ENCODE results near the gene SPDEF. TPM values are rescaled to one million over a fixed set of nuclear protein-coding genes. Genes with fewer than 3 reads are reported as not detected.

Gene SPDEF
- total RNA-seq (2022; extraction: Qiagen RNA extraction) = 1.4 to 2.4 TPM (median 1.9 TPM) in 5 replicates

DNA sequence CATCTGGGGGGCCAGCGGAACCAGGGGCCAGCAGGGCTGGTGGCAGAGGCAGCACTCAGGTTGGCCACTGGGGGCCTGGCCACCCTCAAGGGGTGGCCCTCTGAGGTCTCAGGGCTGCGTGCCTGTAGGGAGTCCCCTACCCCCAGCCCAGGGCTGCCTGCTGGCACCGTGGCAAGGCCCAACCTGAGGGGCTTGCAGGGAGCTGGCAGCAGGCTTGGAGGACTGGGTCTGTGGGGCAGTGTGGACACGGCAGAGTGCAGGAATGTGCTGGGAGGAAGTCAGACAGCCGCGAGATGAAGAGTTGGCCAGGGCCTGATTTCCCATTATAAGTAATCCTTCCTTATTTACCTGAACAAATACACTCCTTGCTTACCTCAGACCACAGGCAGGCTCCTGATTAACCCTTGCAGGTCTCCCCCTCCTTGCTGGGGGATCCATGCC is at the start of gene SPDEF:
TSS of gene SPDEF (minus strand) at position 299 of the 441 bp plus-strand sequence. CDS start 11,874 bp downstream, outside the sequence.

Other genes starting within 250 kb of the SPDEF start
- 5.3 to 8.3 TPM (median 5.6 TPM) in 5 replicates for gene NUDT3, start 163.7 kb downstream of the SPDEF start, total RNA-seq (2022; extraction: Qiagen RNA extraction)
- gene RPS10, start 130.3 kb downstream of the SPDEF start, total RNA-seq (2022; extraction: Qiagen RNA extraction) = 2,016 to 2,196 TPM (median 2,060 TPM) in 5 replicates
- gene PACSIN1, start 90.3 kb downstream of the SPDEF start, total RNA-seq (2022; extraction: Qiagen RNA extraction) = 0.01 to 0.08 TPM (median 0.06 TPM) in 5 replicates
- gene ILRUN, start 140.4 kb upstream of the SPDEF start, total RNA-seq (2022; extraction: Qiagen RNA extraction) = 29.5 to 32.4 TPM (median 30.9 TPM) in 5 replicates
- gene SNRPC, start 201.2 kb upstream of the SPDEF start, total RNA-seq (2022; extraction: Qiagen RNA extraction) = 192 to 238 TPM (median 207 TPM) in 5 replicates
- 4.5 to 6.1 TPM (median 5.4 TPM) in 5 replicates for gene BLTP3A, start 235.8 kb upstream of the SPDEF start, total RNA-seq (2022; extraction: Qiagen RNA extraction)

All from A549 treated with CORT108297 at 1 μM for 4 hours (cell line).